ENCODE data around the gene TIPARP. TPM values are rescaled to one million over a fixed set of nuclear protein-coding genes. Genes with fewer than 3 reads are reported as not detected.

TIPARP gene
- total and polyA plus RNA-seq, 2 of the 13 experiments (the other 11 are each of a cell fraction or from before 2014, with no cell fraction given): 7.3 to 19.7 TPM

- Histone ChIP-seq H3K36me3 (replicated peaks in 1 of 2; ENCODE audit: control insufficient read depth in 1 of 2, insufficient read depth in 2 of 2, low read length in 2 of 2) (no peaks in the 10 kb centered on the region), H3K4me3 (replicated peaks in 1 of 3; ENCODE audit: insufficient read depth in 1 of 3, low read depth in 2 of 3, low read length in 3 of 3) (no peak overlapping the region), H4K20me1 (ENCODE audit: insufficient read depth, low read length) (no peaks in the 10 kb centered on the region), H3K4me1 (ENCODE audit: insufficient read depth, low read length) (peaks cover 7% of the 10 kb centered on the region), H2AFZ (ENCODE audit: low read length) (no peak overlapping the region), H3K4me2 (ENCODE audit: low read depth, low read length) (no peak overlapping the region), H3K9ac (ENCODE audit: insufficient read depth, low read depth, low read length) (no peak overlapping the region), H3K27me3 (ENCODE audit: control insufficient read depth in 1 of 2, insufficient read depth in 2 of 2, low read length in 2 of 2) (no peaks in the 10 kb centered on the region), H3K79me2 (ENCODE audit: insufficient read depth, low read length) (no peaks in the 10 kb centered on the region), H3K9me3 (ENCODE audit: low read length) (no peaks in the 10 kb centered on the region), H3K27ac (ENCODE audit: extremely low read length, insufficient read depth, low read length) (no peak overlapping the region)
- DNase-seq (ENCODE audit: low spot score) (no peak), FAIRE-seq (no peak), ATAC-seq (no peak)
- 81% methylated on average over 8 of the region's 8 CpGs for WGBS (ENCODE audit: low lambda C conversion rate)
- no TSS peak for BruUV-seq (replicated peaks)
- in situ Hi-C loops (cut with HindIII; ENCODE audit: extremely low pct_ligation_motif_present, low pct_unique_long_range_greater_than_20kb): no loop called here
- ChIA-PET CTCF (ENCODE audit: low intra/inter-chr PET ratio, low total read pairs) (no interaction called here), POLR2A (interaction anchor here (1.2 to 1.4 kb wide), 2 partner anchors 10 to 109 kb away, joined by 4 to 5 read pairs; partner anchors contain the start of genes SSR3 and TIPARP)
- intact Hi-C loops (cut with micrococcal nuclease; ENCODE audit: unreplicated experiment): no loop called here
- TF ChIP-seq GATA4 (IDR thresholded peaks at IDR 0.05; ENCODE audit: borderline replicate concordance, low read depth) (no peak), MEIS2 (CRISPR knock-in tag; IDR thresholded peaks at IDR 0.05) (no peak), ELK4 (CRISPR knock-in tag; IDR thresholded peaks at IDR 0.05; ENCODE audit: borderline replicate concordance) (no peak), THRA (CRISPR knock-in tag; IDR thresholded peaks at IDR 0.05; ENCODE audit: borderline replicate concordance) (no peak), RARA (CRISPR knock-in tag; IDR thresholded peaks at IDR 0.05) (no peak), HNRNPH1 (optimal IDR thresholded peaks at IDR 0.05; ENCODE audit: low read depth, low read length) (no peak), ZNF468 (CRISPR knock-in tag; IDR thresholded peaks at IDR 0.05) (no peak), ZNF136 (CRISPR knock-in tag; IDR thresholded peaks at IDR 0.05; ENCODE audit: low read depth) (no peak), ZNF607 (CRISPR knock-in tag; IDR thresholded peaks at IDR 0.05; ENCODE audit: borderline replicate concordance) (no peak)
Observed at GRCh38 chr3:156664011-156664830, 10.2 kb upstream of the TIPARP start.
